Endothelial cell of umbilical vein (primary cell): ENCODE measurements around the gene IRF3. TPM values are rescaled to one million over a fixed set of nuclear protein-coding genes. Genes with fewer than 3 reads are reported as not detected.

Source experiments
- BruUV-seq: library from RNA; stranded (reverse); fragments of 400-500 nt; replicated peaks from 2 replicates; lab custom pipeline; 2021; lab: Mats Ljungman, UMichigan
- CTCF ChIA-PET: fragments of 300-600, 350-600 bp; sonication (Branson Sonifier 250); formaldehyde crosslinking; loops from one replicate; lab custom pipeline; 2021; ENCODE audit warnings: antibody characterized with exemption, inconsistent platforms; lab: Charles Lee
- POLR2A ChIA-PET: fragments of 300-600, 350-600 bp; sonication (Branson Sonifier 250); formaldehyde crosslinking; loops from one replicate; lab custom pipeline; 2021; ENCODE audit warnings: antibody characterized with exemption, inconsistent platforms; lab: Charles Lee
- DNase-seq: peaks from one replicate; pipeline ENCODE4 v3.0.0-alpha.2; 2011; ENCODE audit warnings: low read depth, low spot score
- FAIRE-seq: peaks from 2 replicates; lab custom pipeline; 2011; peaks lifted over from hg19 to GRCh38; lab: Jason Lieb, UNC
- H2AFZ ChIP-seq: 2 replicates; pipeline ENCODE4 v1.6.0; 2012; ENCODE audit warnings: low read depth, low read length, control low read depth, inconsistent platforms
- H3K27ac ChIP-seq: 2 replicates; pipeline ENCODE4 v1.5.1; 2011; ENCODE audit warnings: low read depth, mild to moderate bottlenecking, control low read depth, low read length, moderate library complexity; ENCODE audit not compliant: insufficient read depth
- H3K27me3 ChIP-seq, 2 experiments: 2 replicates each; pipeline versions ENCODE4 v1.6.0 to v1.6.1; 2011; ENCODE audit warnings: low read length in 2 of 2, mixed read lengths in 1 of 2; ENCODE audit not compliant: control insufficient read depth in 2 of 2, insufficient read depth in 2 of 2
- H3K36me3 ChIP-seq, 2 experiments: 2 replicates in 1 of 2; 3 replicates in 1 of 2; pipeline ENCODE4 v1.5.1; 2011; ENCODE audit warnings: low read length in 2 of 2, mild to moderate bottlenecking in 1 of 2, moderate library complexity in 1 of 2; ENCODE audit not compliant: control insufficient read depth in 2 of 2, insufficient read depth in 2 of 2; ENCODE audit errors: extremely low read depth in 1 of 2
- H3K4me1 ChIP-seq: 3 replicates; pipeline ENCODE4 v1.5.1; 2011; ENCODE audit warnings: mild to moderate bottlenecking, low read length; ENCODE audit not compliant: control insufficient read depth, insufficient read depth; ENCODE audit errors: extremely low read depth
- H3K4me2 ChIP-seq: 2 replicates; pipeline ENCODE4 v1.6.1; 2011; ENCODE audit warnings: low read length, control low read depth, mixed read lengths; ENCODE audit not compliant: insufficient read depth
- H3K4me3 ChIP-seq, 3 experiments: fragments of 200-600 bp in 1 of 3; sonication (generic), shearing (Covaris generic) in 1 of 3; replicated peaks in 1 of 3; 2 replicates each; pipeline ENCODE4 v1.5.1; 2011 to 2016; ENCODE audit warnings: control low read depth in 3 of 3, low read length in 3 of 3, mild to moderate bottlenecking in 2 of 3, inconsistent platforms in 1 of 3, low read depth in 1 of 3, moderate library complexity in 1 of 3; ENCODE audit not compliant: insufficient read depth in 1 of 3
- H3K79me2 ChIP-seq: 2 replicates; pipeline ENCODE4 v1.6.0; 2012; ENCODE audit warnings: low read length, inconsistent platforms; ENCODE audit not compliant: control insufficient read depth, insufficient read depth
- H3K9ac ChIP-seq: replicated peaks from 2 replicates; pipeline ENCODE3; 2011; ENCODE audit warnings: low read length, control low read depth; ENCODE audit not compliant: insufficient read depth; ENCODE audit errors: extremely low read depth
- H3K9me1 ChIP-seq: replicated peaks from 3 replicates; pipeline ENCODE4 v1.6.0; 2011; ENCODE audit warnings: mild to moderate bottlenecking, low read length; ENCODE audit not compliant: control insufficient read depth, insufficient read depth; ENCODE audit errors: extremely low read depth
- H3K9me3 ChIP-seq: replicated peaks from 2 replicates; pipeline ENCODE4 v1.5.1; 2012; ENCODE audit warnings: low read length, inconsistent platforms; ENCODE audit not compliant: control insufficient read depth, insufficient read depth
- H4K20me1 ChIP-seq: replicated peaks from 2 replicates; pipeline ENCODE3; 2011; ENCODE audit warnings: mild to moderate bottlenecking, low read length; ENCODE audit not compliant: control insufficient read depth, insufficient read depth; ENCODE audit errors: extremely low read depth
- EZH2 ChIP-seq: IDR thresholded peaks from 2 replicates; pipeline ENCODE4 v1.6.1; 2012; ENCODE audit warnings: borderline replicate concordance, low read depth, mild to moderate bottlenecking, moderate library complexity, low read length, inconsistent platforms; ENCODE audit not compliant: severe bottlenecking
- FOS ChIP-seq: IDR thresholded peaks from 2 replicates; pipeline ENCODE4 v1.6.1; 2011; ENCODE audit warnings: mild to moderate bottlenecking, low read length, moderate library complexity, borderline replicate concordance; ENCODE audit not compliant: insufficient read depth
- GATA2 ChIP-seq: IDR thresholded peaks from 2 replicates; pipeline ENCODE4 v1.7.0; 2011; ENCODE audit warnings: low read depth, mild to moderate bottlenecking, moderate library complexity, mixed read lengths, low read length; ENCODE audit not compliant: insufficient read length, insufficient read depth
- JUN ChIP-seq: IDR thresholded peaks from 2 replicates; pipeline ENCODE4 v1.6.1; 2011; ENCODE audit warnings: borderline replicate concordance, low read depth; ENCODE audit not compliant: insufficient read length, insufficient read depth
- MYC ChIP-seq: IDR thresholded peaks from one replicate; pipeline ENCODE4 v1.6.1; 2011; ENCODE audit warnings: mild to moderate bottlenecking, low read depth, low read length
- POLR2A ChIP-seq: IDR thresholded peaks from 2 replicates; pipeline ENCODE4 v1.6.1; 2012; ENCODE audit warnings: low read depth, mild to moderate bottlenecking, control low read depth, low read length
- POLR2AphosphoS5 ChIP-seq: IDR thresholded peaks from 2 replicates; pipeline ENCODE4 v1.6.1; 2012; ENCODE audit warnings: low read depth, mild to moderate bottlenecking, control low read depth, low read length, moderate library complexity; ENCODE audit not compliant: insufficient read depth
- dilution Hi-C: fragments of 300-500 bp; cut with MboI; formaldehyde crosslinking; loops from one replicate; pipeline ENCODE4 v1.15.0; 2019; ENCODE audit warnings: low sequenced_read_pairs; ENCODE audit not compliant: extremely low pct_ligation_motif_present
- intact Hi-C: fragments of 100-400 bp; cut with micrococcal nuclease; formaldehyde crosslinking; loops from one replicate; pipeline ENCODE4 v1.10.0; 2022
- polyA plus RNA-seq, 4 experiments: library from polyadenylated mRNA; depleted of rRNA in 3 of 4; stranded (reverse) in 3 of 4; unstranded in 1 of 4; fragments of >200 nt; gene quantifications; 2 replicates each; pipeline versions ENCODE4 v1.2.1 to v1.2.3, GENCODE V29; 2011 to 2012; ENCODE audit warnings: missing spikeins in 1 of 4
- total RNA-seq: library from RNA; stranded (reverse); gene quantifications from 2 replicates; pipeline ENCODE4 v1.2.3, GENCODE V29; 2021
- TF ChIP-seq, protein P1 (sequence below): IDR thresholded peaks from 2 replicates; pipeline ENCODE4 v1.6.1; 2011; ENCODE audit not compliant: insufficient read depth, insufficient read length
- TF ChIP-seq, protein P2 (sequence below), 2 donors: IDR thresholded peaks; 1 replicate in 1 of 2; 2 replicates in 1 of 2; pipeline ENCODE4 v1.5.1; 2011; ENCODE audit warnings: low read length in 2 of 2, mild to moderate bottlenecking in 2 of 2, moderate library complexity in 2 of 2, control low read depth in 1 of 2, inconsistent platforms in 1 of 2, low read depth in 1 of 2; ENCODE audit not compliant: insufficient read depth in 1 of 2; ENCODE audit errors: extremely low read depth in 1 of 2

The IRF3 gene
- total and polyA plus RNA-seq, 2 donors (not counting 3 experiments of a cell fraction or from before 2014, with no cell fraction given), result 64.8 to 73.5 TPM

DNA sequence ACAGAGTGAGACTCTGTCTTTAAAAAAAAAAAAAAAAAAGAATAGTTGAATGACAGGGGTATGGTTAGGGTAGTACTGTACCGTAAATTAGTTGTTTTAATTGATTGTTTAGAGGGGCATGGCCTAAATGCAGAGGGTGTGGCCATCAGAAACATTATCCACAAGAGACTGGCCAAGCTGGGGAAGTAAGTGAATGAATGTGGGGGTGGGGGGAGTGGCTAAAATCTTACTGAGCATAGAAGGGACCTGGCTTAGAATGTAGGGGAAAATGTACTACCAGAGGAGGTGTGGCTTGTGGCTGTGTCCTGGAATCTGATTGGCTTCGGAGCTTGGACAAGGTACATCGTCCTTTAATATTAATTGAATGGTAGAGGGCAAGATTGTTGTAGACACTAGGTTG is 3.9 kb upstream of the IRF3 start:
- BruUV-seq, result no TSS peak
- ChIA-PET POLR2A (no interaction called here), CTCF (interaction anchor here (0.7 to 0.9 kb wide), 2 partner anchors 12 to 95 kb away, joined by 3 read pairs; no protein-coding TSS in a partner anchor)
- H3K36me3 ChIP-seq, result no peaks in the 10 kb centered on the region
- no peak for DNase-seq
- dilution Hi-C loops, result no loop called here
- no peak overlapping the region for H3K4me3 ChIP-seq
- H3K27ac ChIP-seq, result no peak overlapping the region
- FAIRE-seq, result no peak
- no peak overlapping the region for H3K9ac ChIP-seq
- H3K9me1 ChIP-seq, result no peaks in the 10 kb centered on the region
- H3K27me3 ChIP-seq, result no peaks in the 10 kb centered on the region
- H3K4me1 ChIP-seq, result peaks cover 10% of the 10 kb centered on the region
- TF ChIP-seq GATA2 (no peak), POLR2AphosphoS5 (no peak), POLR2A (no peak), JUN (no peak), MYC (no peak), FOS (no peak), EZH2 (no peak)
- TF ChIP-seq, protein P1, sequence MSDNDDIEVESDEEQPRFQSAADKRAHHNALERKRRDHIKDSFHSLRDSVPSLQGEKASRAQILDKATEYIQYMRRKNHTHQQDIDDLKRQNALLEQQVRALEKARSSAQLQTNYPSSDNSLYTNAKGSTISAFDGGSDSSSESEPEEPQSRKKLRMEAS, result no peak
- TF ChIP-seq, protein P2, sequence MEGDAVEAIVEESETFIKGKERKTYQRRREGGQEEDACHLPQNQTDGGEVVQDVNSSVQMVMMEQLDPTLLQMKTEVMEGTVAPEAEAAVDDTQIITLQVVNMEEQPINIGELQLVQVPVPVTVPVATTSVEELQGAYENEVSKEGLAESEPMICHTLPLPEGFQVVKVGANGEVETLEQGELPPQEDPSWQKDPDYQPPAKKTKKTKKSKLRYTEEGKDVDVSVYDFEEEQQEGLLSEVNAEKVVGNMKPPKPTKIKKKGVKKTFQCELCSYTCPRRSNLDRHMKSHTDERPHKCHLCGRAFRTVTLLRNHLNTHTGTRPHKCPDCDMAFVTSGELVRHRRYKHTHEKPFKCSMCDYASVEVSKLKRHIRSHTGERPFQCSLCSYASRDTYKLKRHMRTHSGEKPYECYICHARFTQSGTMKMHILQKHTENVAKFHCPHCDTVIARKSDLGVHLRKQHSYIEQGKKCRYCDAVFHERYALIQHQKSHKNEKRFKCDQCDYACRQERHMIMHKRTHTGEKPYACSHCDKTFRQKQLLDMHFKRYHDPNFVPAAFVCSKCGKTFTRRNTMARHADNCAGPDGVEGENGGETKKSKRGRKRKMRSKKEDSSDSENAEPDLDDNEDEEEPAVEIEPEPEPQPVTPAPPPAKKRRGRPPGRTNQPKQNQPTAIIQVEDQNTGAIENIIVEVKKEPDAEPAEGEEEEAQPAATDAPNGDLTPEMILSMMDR (IDR thresholded peaks at IDR 0.05; ENCODE audit: extremely low read depth in 1 of 2, insufficient read depth in 1 of 2, low read depth in 1 of 2, low read length in 2 of 2), result no peak
- H4K20me1 ChIP-seq, result no peaks in the 10 kb centered on the region
- peaks cover 17% of the 10 kb centered on the region for H3K79me2 ChIP-seq
- no peaks in the 10 kb centered on the region for H3K9me3 ChIP-seq
- H2AFZ ChIP-seq, result no peak overlapping the region
- no peak overlapping the region for H3K4me2 ChIP-seq
- intact Hi-C loops, result no loop called here
